WTC11 (cell line): ENCODE results near the gene SP3. TPM values are rescaled to one million over a fixed set of nuclear protein-coding genes. Genes with fewer than 3 reads are reported as not detected.

ENCODE experiments used
- ATAC-seq: fragments of 200-7000 bp; cut with Tn5 transposase; 2 replicates; pipeline ENCODE4 v1.10.0; 2021; ENCODE audit warnings: mild to moderate bottlenecking, moderate library complexity
- CTCF ChIA-PET: fragments of 300-600 bp; sonication (Branson Sonifier 250); formaldehyde crosslinking; loops from one replicate; lab custom pipeline; 2021; ENCODE audit warnings: antibody characterized with exemption; lab: Charles Lee
- POLR2A ChIA-PET: fragments of 350-600 bp; sonication (Branson Sonifier 250); formaldehyde crosslinking; loops from one replicate; lab custom pipeline; 2021; ENCODE audit warnings: antibody characterized with exemption; lab: Charles Lee
- DNase-seq: peaks from one replicate; pipeline ENCODE4 v3.0.0; 2021; ENCODE audit warnings: low spot score
- H3K27ac Mint-ChIP-seq: 2 replicates; pipeline ENCODE4 v1.8.0; 2021; ENCODE audit warnings: mixed read lengths
- H3K27me3 Mint-ChIP-seq: 2 replicates; pipeline ENCODE4 v1.8.0; 2021; ENCODE audit warnings: low read depth, mild to moderate bottlenecking, moderate library complexity, mixed read lengths
- H3K36me3 Mint-ChIP-seq: 2 replicates; pipeline ENCODE4 v1.8.0; 2021; ENCODE audit warnings: mixed read lengths
- H3K4me1 Mint-ChIP-seq: 2 replicates; pipeline ENCODE4 v1.8.0; 2022; ENCODE audit warnings: mixed read lengths
- H3K4me3 Mint-ChIP-seq: 2 replicates; pipeline ENCODE4 v1.8.0; 2021; ENCODE audit warnings: mild to moderate bottlenecking, moderate library complexity, mixed read lengths
- H3K9me3 Mint-ChIP-seq: 2 replicates; pipeline ENCODE4 v1.8.0; 2021; ENCODE audit warnings: mixed read lengths
- ATF1 ChIP-seq: sonication (generic); formaldehyde crosslinking; IDR thresholded peaks from 2 replicates; pipeline ENCODE4 v1.8.1; 2023; ENCODE audit warnings: mild to moderate bottlenecking, moderate library complexity, missing genetic modification reagents
- E2F1 ChIP-seq: sonication (generic); formaldehyde crosslinking; IDR thresholded peaks from 2 replicates; pipeline ENCODE4 v1.8.0; 2022; ENCODE audit warnings: mild to moderate bottlenecking, missing genetic modification reagents
- EMX1 ChIP-seq: fragments of 250-450 bp; sonication (Bioruptor Pico); IDR thresholded peaks from 2 replicates; pipeline ENCODE4 v1.8.0; 2021; ENCODE audit warnings: mild to moderate bottlenecking
- ESRRA ChIP-seq: sonication (generic); formaldehyde crosslinking; IDR thresholded peaks from 2 replicates; pipeline ENCODE4 v1.8.1; 2022; ENCODE audit warnings: mild to moderate bottlenecking, missing genetic modification reagents, borderline replicate concordance
- ETV6 ChIP-seq: sonication (generic); formaldehyde crosslinking; IDR thresholded peaks from 2 replicates; pipeline ENCODE4 v1.8.1; 2022; ENCODE audit warnings: mild to moderate bottlenecking, missing genetic modification reagents
- GRHL2 ChIP-seq: fragments of 250-450 bp; sonication (Bioruptor Pico); IDR thresholded peaks from 2 replicates; pipeline ENCODE4 v1.8.0; 2022; ENCODE audit warnings: mild to moderate bottlenecking, moderate library complexity; ENCODE audit not compliant: insufficient replicate concordance, severe bottlenecking
- HMGXB4 ChIP-seq: sonication (generic); formaldehyde crosslinking; IDR thresholded peaks from 2 replicates; pipeline ENCODE4 v1.8.1; 2023; ENCODE audit warnings: mild to moderate bottlenecking, moderate library complexity, missing genetic modification reagents
- JAZF1 ChIP-seq: fragments of 250-450 bp; sonication (Bioruptor Pico); IDR thresholded peaks from 2 replicates; pipeline ENCODE4 v1.9.0; 2021; ENCODE audit warnings: moderate library complexity, mild to moderate bottlenecking, inconsistent platforms
- NR1H2 ChIP-seq: sonication (generic); formaldehyde crosslinking; IDR thresholded peaks from 2 replicates; pipeline ENCODE4 v1.9.0; 2021; ENCODE audit warnings: mild to moderate bottlenecking, moderate library complexity, missing genetic modification reagents
- NR3C1 ChIP-seq: sonication (generic); formaldehyde crosslinking; conservative IDR thresholded peaks from 2 replicates; pipeline ENCODE4 v1.8.1; 2023; ENCODE audit warnings: low read depth, mild to moderate bottlenecking, missing genetic modification reagents
- STAT6 ChIP-seq: sonication (generic); formaldehyde crosslinking; conservative IDR thresholded peaks from 2 replicates; pipeline ENCODE4 v1.8.1; 2023; ENCODE audit warnings: mild to moderate bottlenecking, low read depth, missing genetic modification reagents, moderate library complexity
- ZBTB21 ChIP-seq: sonication (generic); formaldehyde crosslinking; IDR thresholded peaks from 2 replicates; pipeline ENCODE4 v1.8.1; 2023; ENCODE audit warnings: mild to moderate bottlenecking, missing genetic modification reagents, borderline replicate concordance
- ZNF219 ChIP-seq: sonication (generic); formaldehyde crosslinking; IDR thresholded peaks from 2 replicates; pipeline ENCODE4 v1.8.0; 2023; ENCODE audit warnings: missing genetic modification reagents, mild to moderate bottlenecking, borderline replicate concordance
- ZNF263 ChIP-seq: sonication (generic); formaldehyde crosslinking; IDR thresholded peaks from 2 replicates; pipeline ENCODE4 v1.8.1; 2022; ENCODE audit warnings: low read depth, mild to moderate bottlenecking, moderate library complexity, missing genetic modification reagents
- ZNF396 ChIP-seq: fragments of 250-450 bp; sonication (Bioruptor Pico); IDR thresholded peaks from 2 replicates; pipeline ENCODE4 v1.8.0; 2021; ENCODE audit warnings: mild to moderate bottlenecking, moderate library complexity, borderline replicate concordance
- ZNF416 ChIP-seq: fragments of 250-450 bp; sonication (Bioruptor Pico); IDR thresholded peaks from 2 replicates; pipeline ENCODE4 v1.9.0; 2021; ENCODE audit warnings: mild to moderate bottlenecking, inconsistent platforms
- ZNF425 ChIP-seq: fragments of 250-450 bp; sonication (Bioruptor Pico); conservative IDR thresholded peaks from 2 replicates; pipeline ENCODE4 v1.9.0; 2021; ENCODE audit warnings: mild to moderate bottlenecking
- total RNA-seq: library from RNA; stranded (reverse); gene quantifications from 3 replicates; pipeline ENCODE4 v1.2.3, GENCODE V29; 2021
- TF ChIP-seq, protein P1 (sequence below): sonication (generic); formaldehyde crosslinking; conservative IDR thresholded peaks from 2 replicates; pipeline ENCODE4 v1.8.1; 2022; ENCODE audit warnings: mild to moderate bottlenecking, missing genetic modification reagents
- TF ChIP-seq, protein P2 (sequence below): sonication (generic); formaldehyde crosslinking; IDR thresholded peaks from 2 replicates; pipeline ENCODE4 v1.8.1; 2022; ENCODE audit warnings: low read depth, mild to moderate bottlenecking, moderate library complexity, missing genetic modification reagents, borderline replicate concordance
- TF ChIP-seq, protein P3 (sequence below): fragments of 200-600 bp; IDR thresholded peaks from 2 replicates; pipeline ENCODE4 v1.8.0; 2022; ENCODE audit warnings: antibody characterized with exemption

The SP3 gene
- total RNA-seq, 1 experiment from 2014 or later = 88.5 TPM

DNA sequence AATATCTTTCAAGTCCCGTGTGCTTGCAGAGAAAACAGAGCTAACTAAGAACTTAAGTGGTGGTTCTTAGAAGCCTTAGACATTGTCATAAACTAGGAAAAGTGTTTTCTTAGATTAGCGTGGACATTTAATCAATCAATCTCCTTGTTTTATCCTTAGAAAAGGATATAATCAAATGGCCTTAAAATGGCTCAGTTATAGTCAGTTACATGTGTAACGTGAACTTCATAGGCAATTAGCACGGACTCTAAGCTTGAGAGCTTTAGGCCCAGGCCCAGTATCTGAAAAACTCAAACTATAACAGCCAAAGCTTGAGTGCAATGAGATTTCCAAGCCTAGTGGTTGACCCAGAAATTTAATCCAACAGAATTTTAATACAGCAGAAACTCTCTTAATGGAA lies 43.5 kb upstream of the SP3 start (continued):
- TF ChIP-seq GRHL2 (no peak), JAZF1 (CRISPR knock-in tag) (no peak), E2F1 (CRISPR knock-in tag) (no peak), HMGXB4 (CRISPR knock-in tag) (no peak), ZBTB21 (CRISPR knock-in tag) (no peak), ZNF425 (no peak), ZNF263 (no peak), ESRRA (no peak)
- TF ChIP-seq, protein P1, sequence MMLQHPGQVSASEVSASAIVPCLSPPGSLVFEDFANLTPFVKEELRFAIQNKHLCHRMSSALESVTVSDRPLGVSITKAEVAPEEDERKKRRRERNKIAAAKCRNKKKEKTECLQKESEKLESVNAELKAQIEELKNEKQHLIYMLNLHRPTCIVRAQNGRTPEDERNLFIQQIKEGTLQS = no peak

DNA sequence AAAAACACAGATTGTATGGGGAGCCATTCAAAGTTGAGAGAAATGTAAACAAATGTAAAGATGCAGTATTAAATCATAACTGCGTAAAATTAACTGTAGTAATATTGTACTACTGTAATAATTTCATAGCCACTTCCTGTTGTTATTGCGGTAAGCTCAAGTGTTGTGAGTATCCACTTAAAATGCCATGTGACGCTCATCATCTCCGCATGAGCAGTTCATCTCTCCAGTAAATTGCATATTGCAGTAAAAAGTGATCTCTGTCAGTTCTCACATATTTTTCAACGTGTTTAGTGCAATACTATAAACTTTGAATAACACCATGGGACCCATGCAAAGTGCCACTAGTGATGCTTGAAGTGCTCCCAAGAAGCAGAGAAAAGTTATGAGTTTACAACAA lies 41.8 kb upstream of the SP3 start:
- no peak for DNase-seq
- peaks cover 8% of the 10 kb centered on the region for H3K27me3 Mint-ChIP-seq
- TF ChIP-seq ETV6 = no peak
- TF ChIP-seq GRHL2 = no peak
- no peak for TF ChIP-seq ZNF416
- TF ChIP-seq, protein P2, sequence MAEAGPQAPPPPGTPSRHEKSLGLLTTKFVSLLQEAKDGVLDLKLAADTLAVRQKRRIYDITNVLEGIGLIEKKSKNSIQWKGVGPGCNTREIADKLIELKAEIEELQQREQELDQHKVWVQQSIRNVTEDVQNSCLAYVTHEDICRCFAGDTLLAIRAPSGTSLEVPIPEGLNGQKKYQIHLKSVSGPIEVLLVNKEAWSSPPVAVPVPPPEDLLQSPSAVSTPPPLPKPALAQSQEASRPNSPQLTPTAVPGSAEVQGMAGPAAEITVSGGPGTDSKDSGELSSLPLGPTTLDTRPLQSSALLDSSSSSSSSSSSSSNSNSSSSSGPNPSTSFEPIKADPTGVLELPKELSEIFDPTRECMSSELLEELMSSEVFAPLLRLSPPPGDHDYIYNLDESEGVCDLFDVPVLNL (CRISPR knock-in tag) = no peak
- TF ChIP-seq ZNF219 (CRISPR knock-in tag) = no peak
- no peak for TF ChIP-seq ATF1 (CRISPR knock-in tag)
- TF ChIP-seq, protein P3, sequence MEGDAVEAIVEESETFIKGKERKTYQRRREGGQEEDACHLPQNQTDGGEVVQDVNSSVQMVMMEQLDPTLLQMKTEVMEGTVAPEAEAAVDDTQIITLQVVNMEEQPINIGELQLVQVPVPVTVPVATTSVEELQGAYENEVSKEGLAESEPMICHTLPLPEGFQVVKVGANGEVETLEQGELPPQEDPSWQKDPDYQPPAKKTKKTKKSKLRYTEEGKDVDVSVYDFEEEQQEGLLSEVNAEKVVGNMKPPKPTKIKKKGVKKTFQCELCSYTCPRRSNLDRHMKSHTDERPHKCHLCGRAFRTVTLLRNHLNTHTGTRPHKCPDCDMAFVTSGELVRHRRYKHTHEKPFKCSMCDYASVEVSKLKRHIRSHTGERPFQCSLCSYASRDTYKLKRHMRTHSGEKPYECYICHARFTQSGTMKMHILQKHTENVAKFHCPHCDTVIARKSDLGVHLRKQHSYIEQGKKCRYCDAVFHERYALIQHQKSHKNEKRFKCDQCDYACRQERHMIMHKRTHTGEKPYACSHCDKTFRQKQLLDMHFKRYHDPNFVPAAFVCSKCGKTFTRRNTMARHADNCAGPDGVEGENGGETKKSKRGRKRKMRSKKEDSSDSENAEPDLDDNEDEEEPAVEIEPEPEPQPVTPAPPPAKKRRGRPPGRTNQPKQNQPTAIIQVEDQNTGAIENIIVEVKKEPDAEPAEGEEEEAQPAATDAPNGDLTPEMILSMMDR = no peak
- TF ChIP-seq JAZF1 (CRISPR knock-in tag) = no peak
- TF ChIP-seq ZNF396 = no peak
- TF ChIP-seq EMX1 = no peak
- no peak for TF ChIP-seq STAT6 (CRISPR knock-in tag)
- TF ChIP-seq NR1H2 (CRISPR knock-in tag) = no peak
- no peak for TF ChIP-seq NR3C1 (CRISPR knock-in tag)
- TF ChIP-seq, all 79 proteins: peak for 0
- CTCF ChIA-PET = no interaction called here
- Mint-ChIP-seq H3K36me3 (no peaks in the 10 kb centered on the region), H3K4me3 (no peak overlapping the region), H3K4me1 (peaks cover 7% of the 10 kb centered on the region), H3K27ac (0 out of 2 replicates have a peak overlapping the region, but pooled peaks have one; percentile 18), H3K9me3 (no peaks in the 10 kb centered on the region)
- POLR2A ChIA-PET = no interaction called here
- no peak for ATAC-seq
